ENCODE measurements around the gene INSRR. TPM values are rescaled to one million over a fixed set of nuclear protein-coding genes. Genes with fewer than 3 reads are reported as not detected.

The INSRR gene
- total and polyA plus RNA-seq, 2 of the 8 experiments (the other 6 are each of a cell fraction or from before 2014, with no cell fraction given), result 0.02 TPM; not detected in 1

DNA sequence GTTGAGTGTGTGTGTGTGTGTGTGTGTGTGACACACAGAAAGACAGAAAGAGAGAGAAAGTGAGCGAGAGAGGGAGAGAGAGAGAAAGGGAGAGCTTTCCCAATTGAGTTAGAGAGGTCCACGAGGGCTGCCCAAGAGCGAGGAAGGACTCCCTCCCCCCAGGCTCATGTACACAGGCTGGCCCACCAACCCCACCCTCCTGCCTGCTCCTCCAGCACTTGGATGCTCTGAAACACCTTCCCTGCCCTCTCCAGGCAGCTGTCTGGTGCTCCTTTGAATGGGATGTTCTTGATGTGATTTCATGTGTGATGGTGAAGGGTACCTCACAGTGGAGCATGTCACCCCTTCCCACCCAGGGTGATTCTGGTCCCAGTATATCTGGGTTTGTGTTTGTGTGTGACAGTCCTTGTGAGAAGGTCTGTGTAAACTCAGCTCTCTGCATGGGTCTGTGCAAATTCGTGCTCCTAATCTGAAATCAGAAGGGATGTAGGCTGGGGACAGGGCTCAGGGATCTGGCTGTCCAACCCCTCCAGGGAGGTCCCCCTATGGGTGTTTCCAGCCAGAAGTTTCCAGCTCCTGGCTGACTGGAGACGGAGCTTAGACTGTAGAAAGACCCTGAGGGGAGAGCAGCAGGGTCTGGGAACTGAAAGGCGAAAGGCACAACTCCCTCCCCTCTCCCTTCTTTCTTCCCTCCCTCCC, 27.8 kb upstream of the INSRR start:
- Histone ChIP-seq H2BK20ac (ENCODE audit: low read length) (no peak overlapping the region), H3K9me3 (ENCODE audit: insufficient read depth in 2 of 2, low read depth in 1 of 2, low read length in 1 of 2) (no peaks in the 10 kb centered on the region), H3K14ac (ENCODE audit: insufficient read length) (no peak overlapping the region), H2AK5ac (ENCODE audit: low read depth, low read length) (peak overlapping the region; percentile 33; the same call in 1 of the 2 replicates), H3K36me3 (ENCODE audit: control insufficient read depth in 2 of 4, insufficient read depth in 4 of 4, low read length in 3 of 4) (no peaks in the 10 kb centered on the region), H2BK15ac (ENCODE audit: low read length) (no peak overlapping the region), H2BK120ac (replicated peaks; ENCODE audit: low read depth, low read length) (no peak overlapping the region), H2BK5ac (ENCODE audit: low read depth, low read length) (no peak overlapping the region; the same call in 1 of the 2 replicates), H3K9ac (replicated peaks in 1 of 4; ENCODE audit: extremely low read depth in 1 of 4, low read depth in 3 of 4, low read length in 3 of 4) (no peak overlapping the region), H4K91ac (replicated peaks; ENCODE audit: insufficient read length, low read length) (peak overlapping the region; percentile 5), H3K4ac (replicated peaks; ENCODE audit: insufficient read length, low read depth, low read length) (no peak overlapping the region), H3K27ac (ENCODE audit: low read depth, low read length) (no peak overlapping the region), H3K4me1 (replicated peaks in 1 of 4; ENCODE audit: control insufficient read depth in 3 of 4, insufficient read depth in 4 of 4, low read length in 3 of 4) (peaks cover 8 to 34% (median 16%) of the 10 kb centered on the region in 4 experiments), H3K18ac (ENCODE audit: extremely low read depth, low read length) (no peak overlapping the region), H4K5ac (ENCODE audit: insufficient read length, low read depth, low read length) (no peak overlapping the region), H2BK12ac (ENCODE audit: low read depth, low read length) (peak overlapping the region; percentile 18; the same call in 1 of the 2 replicates), H3K4me3 (ENCODE audit: extremely low read depth in 1 of 4, insufficient read depth in 2 of 4, low read depth in 3 of 4, low read length in 4 of 4) (no peak overlapping the region; a peak in 1 of 8 replicates), H3K56ac (replicated peaks; ENCODE audit: insufficient read length, low read depth, low read length) (no peak overlapping the region), H2AFZ (ENCODE audit: low read length) (no peak overlapping the region), H3K23me2 (ENCODE audit: low read depth, low read length) (0 out of 2 replicates have a peak, but pooled peaks cover 2% of the 10 kb centered on the region), H3K4me2 (ENCODE audit: insufficient read depth in 1 of 2, low read depth in 2 of 2, low read length in 2 of 2) (peak overlapping the region; percentile 25 to 46; a peak in 3 of 4 replicates), H3K79me1 (ENCODE audit: low read depth, low read length) (no peaks in the 10 kb centered on the region), H4K20me1 (replicated peaks in 1 of 2; ENCODE audit: control insufficient read depth in 1 of 2, insufficient read depth in 2 of 2, low read length in 2 of 2) (no peaks in the 10 kb centered on the region), H3K79me2 (ENCODE audit: control insufficient read depth in 1 of 2, insufficient read depth in 2 of 2, low read length in 2 of 2) (no peaks in the 10 kb centered on the region), H3K27me3 (replicated peaks in 1 of 4; ENCODE audit: control insufficient read depth in 3 of 4, extremely low read depth in 1 of 4, insufficient read depth in 3 of 4, low read length in 3 of 4) (peaks cover 0 to 35% (median 31%) of the 10 kb centered on the region in 4 experiments; a peak in 6 of 7 replicates), H4K8ac (ENCODE audit: extremely low read depth, insufficient read depth, low read length) (no peak overlapping the region), H3K23ac (ENCODE audit: insufficient read length) (no peak overlapping the region)
- CTCF ChIA-PET (ENCODE audit: partially characterized antibody), result interaction anchor here (0.6 to 31.4 kb wide), 14 partner anchors 10 to 344 kb away, joined by 3 to 719 read pairs (median 7); partner anchors contain the start of genes INSRR, LRRC71 and NTRK1
- DNase-seq (ENCODE audit: low read depth in 1 of 2, low spot score in 2 of 2) (no peak), FAIRE-seq (no peak)
- TF ChIP-seq EGR1 (IDR thresholded peaks at IDR 0.05; ENCODE audit: borderline replicate concordance, low read depth, low read length), result peak; percentile 35; the same call in 1 of the 2 replicates
- TF ChIP-seq CEBPB (IDR thresholded peaks at IDR 0.05; ENCODE audit: low read depth, low read length), result no peak
- POLR2A ChIA-PET (ENCODE audit: partially characterized antibody), result interaction anchor here (0.6 to 2.0 kb wide), 11 partner anchors 10 to 194 kb away, joined by 3 to 10 read pairs (median 4); partner anchors contain the start of genes ISG20L2 and METTL25B
- 61% methylated on average over 5 of the region's 6 CpGs; no CpG with 5 or more reads in 1 of the 2 experiments for WGBS, 2 experiments (ENCODE audit: extremely low coverage in 1 of 2, insufficient coverage in 1 of 2, insufficient read length in 1 of 2, insufficient replicate concordance in 2 of 2, low coverage in 1 of 2, low lambda C conversion rate in 2 of 2, missing lambda C conversion rate in 1 of 2)
